Fibroblast of mammary gland (primary cell): Measurements from ENCODE around the gene CUBN.
A peak's percentile ranks its signal among the peaks of the same experiment; 100 is the strongest.

ENCODE experiments used
- DNase-seq: peaks from one replicate; pipeline ENCODE4 v3.0.0-alpha.2; 2010; ENCODE audit warnings: low read depth
- H3K4me3 ChIP-seq: 2 replicates; pipeline ENCODE4 v1.5.1; 2011; ENCODE audit warnings: low read depth, mild to moderate bottlenecking, low read length, moderate library complexity; ENCODE audit not compliant: control insufficient read depth
- CTCF ChIP-seq: conservative IDR thresholded peaks from 2 replicates; pipeline ENCODE4 v1.5.1; 2011; ENCODE audit warnings: low read depth, low read length, inconsistent platforms; ENCODE audit not compliant: control insufficient read depth, insufficient read depth

Gene CUBN

GRCh38 chr10:16820421-16820820 lies 309.2 kb downstream of the CUBN start:
- no peak overlapping the region for H3K4me3 ChIP-seq
- no peak for DNase-seq
- no peak for TF ChIP-seq CTCF

GRCh38 chr10:16820018-16820417 lies 309.6 kb downstream of the CUBN start:
- no peak overlapping the region for H3K4me3 ChIP-seq
- no peak for TF ChIP-seq CTCF
- no peak for DNase-seq

GRCh38 chr10:16819436-16819835 lies 310.2 kb downstream of the CUBN start:
- TF ChIP-seq CTCF = no peak
- H3K4me3 ChIP-seq = no peak overlapping the region
- DNase-seq = no peak

- H3K4me3 ChIP-seq = no peak overlapping the region
- no peak for TF ChIP-seq CTCF
- DNase-seq = no peak
Measured at GRCh38 chr10:16819026-16819425, 310.6 kb downstream of the CUBN start.

GRCh38 chr10:16817125-16818019 lies 312.2 kb downstream of the CUBN start, which contains the start of gene RSU1:
TSS of gene RSU1 (minus strand) at chr10:16817424. CDS start at chr10:16817081, 343 bp downstream.
- TF ChIP-seq CTCF = no peak
- H3K4me3 ChIP-seq = peak within 1 kb of the TSS; percentile 78
- peak; percentile 99 for DNase-seq

GRCh38 chr10:16816830-16817124 lies 312.8 kb downstream of the CUBN start:
- DNase-seq = peak; percentile 36
- no peak for TF ChIP-seq CTCF
- peak overlapping the region; percentile 78 for H3K4me3 ChIP-seq
